GM21737 (cell line): ENCODE measurements around the gene PRSS58.

Experiments used
- ATAC-seq: cut with Tn5 transposase; IDR thresholded peaks from one replicate; pipeline ENCODE4 v1.9.1; 2021; ENCODE audit warnings: mild to moderate bottlenecking, moderate library complexity; ENCODE audit not compliant: unreplicated experiment

PRSS58 gene

GRCh38 chr7:142228537-142229104 is 29.2 kb downstream of the PRSS58 start:
- ATAC-seq, result no peak
